IMR-90 (cell line): ENCODE measurements around the gene PTPN3. TPM values are rescaled to one million over a fixed set of nuclear protein-coding genes. Genes with fewer than 3 reads are reported as not detected.

Experiments used
- ATAC-seq: fragments of 200-7000 bp; cut with Tn5 transposase; 2 replicates; pipeline ENCODE4 v1.9.1; 2020; ENCODE audit warnings: low read depth, mild to moderate bottlenecking, moderate library complexity
- BruUV-seq: library from RNA; stranded (reverse); fragments of 400-500 nt; replicated peaks from 2 replicates; lab custom pipeline; 2021; lab: Mats Ljungman, UMichigan
- CTCF ChIA-PET: fragments of 300-600 bp; formaldehyde crosslinking; extraction: SDS; loops from one replicate; lab custom pipeline; 2021; ENCODE audit warnings: antibody characterized with exemption; lab: Yijun Ruan, JAX
- POLR2A ChIA-PET: fragments of 300-600 bp; sonication (Branson Sonifier 250); formaldehyde crosslinking; loops from one replicate; lab custom pipeline; 2022; ENCODE audit warnings: antibody characterized with exemption; ENCODE audit not compliant: unreplicated experiment; lab: Charles Lee
- DNase-seq: peaks from one replicate; pipeline ENCODE4 v3.0.0; 2013
- H2AFZ ChIP-seq: replicated peaks from 2 replicates; pipeline ENCODE3; 2013; ENCODE audit warnings: low read length, mild to moderate bottlenecking; ENCODE audit not compliant: poor library complexity
- H2AK5ac ChIP-seq: 2 replicates; pipeline ENCODE4 v1.6.1; 2013; ENCODE audit warnings: low read depth, low read length, inconsistent platforms
- H2AK9ac ChIP-seq: replicated peaks from 2 replicates; pipeline ENCODE3; 2013; ENCODE audit warnings: mild to moderate bottlenecking, low read depth, low read length, moderate library complexity; ENCODE audit not compliant: poor library complexity
- H2BK120ac ChIP-seq: 2 replicates; pipeline ENCODE4 v1.6.1; 2013; ENCODE audit warnings: low read depth, low read length, inconsistent platforms
- H2BK15ac ChIP-seq: 3 replicates; pipeline ENCODE4 v1.6.1; 2013; ENCODE audit warnings: low read depth, low read length, inconsistent platforms
- H2BK20ac ChIP-seq: 2 replicates; pipeline ENCODE4 v1.6.1; 2013; ENCODE audit warnings: low read depth, mild to moderate bottlenecking, inconsistent platforms, low read length, moderate library complexity
- H2BK5ac ChIP-seq: 2 replicates; pipeline ENCODE4 v1.6.1; 2013; ENCODE audit warnings: mild to moderate bottlenecking, low read depth, low read length, inconsistent platforms; ENCODE audit not compliant: poor library complexity, severe bottlenecking
- H3K14ac ChIP-seq: replicated peaks from 2 replicates; pipeline ENCODE4 v1.6.1; 2013; ENCODE audit warnings: low read depth, low read length, inconsistent platforms
- H3K18ac ChIP-seq: 2 replicates; pipeline ENCODE4 v1.6.1; 2013; ENCODE audit warnings: low read depth, low read length, control low read depth
- H3K23ac ChIP-seq: 2 replicates; pipeline ENCODE4 v1.6.1; 2013; ENCODE audit warnings: low read depth, low read length, inconsistent platforms
- H3K27ac ChIP-seq: 2 replicates; pipeline ENCODE4 v1.5.1; 2013; ENCODE audit warnings: mild to moderate bottlenecking, control low read depth, low read length; ENCODE audit not compliant: insufficient read depth
- H3K27me3 ChIP-seq: 2 replicates; pipeline ENCODE4 v1.6.1; 2013; ENCODE audit warnings: low read length; ENCODE audit not compliant: control insufficient read depth, insufficient read depth
- H3K36me3 ChIP-seq: 2 replicates; pipeline ENCODE4 v1.6.1; 2013; ENCODE audit warnings: low read length, mixed read lengths; ENCODE audit not compliant: control insufficient read depth, insufficient read depth
- H3K4ac ChIP-seq: 2 replicates; pipeline ENCODE4 v1.6.1; 2013; ENCODE audit warnings: low read depth, low read length, inconsistent platforms
- H3K4me1 ChIP-seq: 2 replicates; pipeline ENCODE4 v1.6.1; 2013; ENCODE audit warnings: low read length, mixed read lengths; ENCODE audit not compliant: control insufficient read depth, insufficient read depth
- H3K4me2 ChIP-seq: 2 replicates; pipeline ENCODE4 v1.6.1; 2013; ENCODE audit warnings: low read depth, mild to moderate bottlenecking, control low read depth, low read length, moderate library complexity
- H3K4me3 ChIP-seq: 2 replicates; pipeline ENCODE4 v1.5.1; 2013; ENCODE audit warnings: low read depth, mild to moderate bottlenecking, control low read depth, low read length, moderate library complexity; ENCODE audit not compliant: insufficient read depth
- H3K56ac ChIP-seq: 2 replicates; pipeline ENCODE4 v1.6.1; 2013; ENCODE audit warnings: low read length, inconsistent platforms; ENCODE audit not compliant: insufficient read depth; ENCODE audit errors: extremely low read depth
- H3K79me1 ChIP-seq, 2 experiments: 2 replicates each; pipeline ENCODE4 v1.6.1; 2013; ENCODE audit warnings: low read length in 2 of 2, inconsistent platforms in 1 of 2, low read depth in 1 of 2
- H3K9ac ChIP-seq: 2 replicates; pipeline ENCODE4 v1.6.1; 2013; ENCODE audit warnings: low read depth, low read length, control low read depth
- H3K9me1 ChIP-seq: 2 replicates; pipeline ENCODE4 v1.6.1; 2013; ENCODE audit warnings: low read length, inconsistent platforms; ENCODE audit not compliant: insufficient read depth
- H3K9me3 ChIP-seq: 2 replicates; pipeline ENCODE4 v1.6.1; 2013; ENCODE audit warnings: low read length; ENCODE audit not compliant: control insufficient read depth, insufficient read depth
- H4K20me1 ChIP-seq: 2 replicates; pipeline ENCODE4 v1.6.1; 2013; ENCODE audit warnings: low read length, inconsistent platforms; ENCODE audit not compliant: insufficient read depth
- H4K5ac ChIP-seq: 2 replicates; pipeline ENCODE4 v1.6.1; 2013; ENCODE audit warnings: mild to moderate bottlenecking, low read depth, low read length, control low read depth
- H4K8ac ChIP-seq, 2 experiments: 2 replicates each; pipeline ENCODE4 v1.6.1; 2013; ENCODE audit warnings: low read depth in 2 of 2, low read length in 2 of 2, control low read depth in 1 of 2, inconsistent platforms in 1 of 2
- H4K91ac ChIP-seq: 2 replicates; pipeline ENCODE4 v1.6.1; 2013; ENCODE audit warnings: low read depth, low read length, inconsistent platforms; ENCODE audit not compliant: insufficient read depth
- CEBPB ChIP-seq: IDR thresholded peaks from 2 replicates; pipeline ENCODE4 v1.6.1; 2012; ENCODE audit warnings: low read depth, low read length, improper control_type of control experiment
- CHD1 ChIP-seq: IDR thresholded peaks from 2 replicates; pipeline ENCODE4 v1.6.1; 2012; ENCODE audit warnings: low read depth, low read length, improper control_type of control experiment
- CTCF ChIP-seq: conservative IDR thresholded peaks from 2 replicates; pipeline ENCODE4 v1.5.1; 2012; ENCODE audit warnings: mild to moderate bottlenecking, low read depth, low read length, improper control_type of control experiment
- MAFK ChIP-seq: IDR thresholded peaks from 2 replicates; pipeline ENCODE4 v1.6.1; 2012; ENCODE audit warnings: low read depth, low read length, improper control_type of control experiment
- RFX5 ChIP-seq: IDR thresholded peaks from 2 replicates; pipeline ENCODE4 v1.8.0; 2012; ENCODE audit warnings: low read depth, mild to moderate bottlenecking, low read length, moderate library complexity
- whole genome bisulfite sequencing, 2 experiments: methylation state at CpG; one replicate each; pipeline versions ENCODE4 v1.1.5 to v1.1.7; 2013; ENCODE audit warnings: missing lambda C conversion rate in 2 of 2; ENCODE audit not compliant: insufficient read length in 1 of 2; ENCODE audit errors: extremely low coverage in 2 of 2; 5-methylcytosine and 5-hydroxymethylcytosine counted together
- dilution Hi-C: fragments of 300-500 bp; cut with HindIII; formaldehyde crosslinking; loops from one replicate; pipeline ENCODE4 v1.14.3; 2018; ENCODE audit warnings: low sequenced_read_pairs; ENCODE audit not compliant: unreplicated experiment
- in situ Hi-C: fragments of 300-500 bp; cut with MboI; formaldehyde crosslinking; loops from 3 replicates; pipeline ENCODE4 v1.14.3; 2019; ENCODE audit warnings: low sequenced_read_pairs, inconsistent platforms, mixed read lengths
- intact Hi-C: fragments of 100-400 bp; cut with micrococcal nuclease; formaldehyde crosslinking; loops from 2 replicates; pipeline ENCODE4 v1.10.0; 2022
- polyA plus RNA-seq, 3 experiments: library from polyadenylated mRNA; depleted of rRNA; stranded (reverse); fragments of >200 nt; gene quantifications; 2 replicates each; pipeline ENCODE4 v1.2.3, GENCODE V29; 2012; ENCODE audit warnings: low replicate concordance in 1 of 3
- total RNA-seq: library from RNA; depleted of rRNA; stranded (reverse); fragments of >200 nt; gene quantifications from 2 replicates; pipeline ENCODE4 v1.2.3, GENCODE V29; 2012

The PTPN3 gene
- total and polyA plus RNA-seq, 2 of the 4 experiments (the other 2 are of a cell fraction), result 0.72 to 0.89 TPM

GRCh38 chr9:109449036-109449798 is 48.9 kb downstream of the PTPN3 start (continued):
- TF ChIP-seq CTCF, result no peak

- Histone ChIP-seq H3K9me1 (0 out of 2 replicates have a peak, but pooled peaks cover 5% of the 10 kb centered on the region), H2AFZ (no peak overlapping the region), H4K5ac (no peak overlapping the region), H3K79me1 (no peaks in the 10 kb centered on the region), H3K4me2 (0 out of 2 replicates have a peak overlapping the region, but pooled peaks have one; percentile 16), H2AK9ac (no peak overlapping the region), H4K8ac (no peak overlapping the region), H2AK5ac (no peak overlapping the region), H3K4ac (no peak overlapping the region), H2BK15ac (no peak overlapping the region), H2BK20ac (no peak overlapping the region), H3K9ac (no peak overlapping the region), H3K14ac (no peak overlapping the region), H3K4me1 (peaks cover 8% of the 10 kb centered on the region; the same call in 1 of the 2 replicates), H2BK120ac (no peak overlapping the region), H4K20me1 (no peaks in the 10 kb centered on the region), H3K4me3 (no peak overlapping the region), H3K56ac (no peak overlapping the region), H3K9me3 (no peaks in the 10 kb centered on the region), H2BK5ac (no peak overlapping the region), H3K27ac (peak overlapping the region; percentile 9; the same call in 1 of the 2 replicates), H3K18ac (no peak overlapping the region), H4K91ac (no peak overlapping the region), H3K23ac (no peak overlapping the region), H3K36me3 (no peaks in the 10 kb centered on the region), H3K27me3 (no peaks in the 10 kb centered on the region; the same call in none of the 2 replicates)
- ChIA-PET CTCF (interaction anchor here (0.9 to 1.8 kb wide), 2 partner anchors 8 to 22 kb away, joined by 6 read pairs; no protein-coding TSS in a partner anchor), POLR2A (no interaction called here)
- 35% methylated on average over 2 of the region's 3 CpGs; no CpG with 5 or more reads in 1 of the 2 experiments for WGBS, 2 experiments
- intact Hi-C loops (no loop called here), dilution Hi-C loops (no loop called here), in situ Hi-C loops (no loop called here)
- TF ChIP-seq CTCF (no peak), RFX5 (no peak), CEBPB (no peak), MAFK (no peak), CHD1 (no peak)
- no TSS peak for BruUV-seq
- DNase-seq (peak; percentile 71), ATAC-seq (peak; percentile 65)
These were observed 49.9 kb downstream of the PTPN3 start for GRCh38 chr9:109448223-109448622.
